HepG2 (cell line): ENCODE results near the gene TOMM6. TPM values are rescaled to one million over a fixed set of nuclear protein-coding genes. Genes with fewer than 3 reads are reported as not detected.

Experiments used
- CERS6 ChIP-seq: sonication (generic); formaldehyde crosslinking; IDR thresholded peaks from 2 replicates; pipeline ENCODE4 v1.5.0; 2020; ENCODE audit warnings: missing genetic modification reagents
- CHCHD3 ChIP-seq: sonication (generic); formaldehyde crosslinking; IDR thresholded peaks from 2 replicates; pipeline ENCODE4 v1.8.0; 2022; ENCODE audit warnings: mild to moderate bottlenecking, missing genetic modification reagents, moderate library complexity
- KLF15 ChIP-seq: sonication (generic); formaldehyde crosslinking; IDR thresholded peaks from 2 replicates; pipeline ENCODE4 v1.8.1; 2023; ENCODE audit warnings: borderline replicate concordance, mild to moderate bottlenecking, inconsistent platforms, missing genetic modification reagents, mixed read lengths
- MED13 ChIP-seq: sonication (generic); formaldehyde crosslinking; IDR thresholded peaks from 2 replicates; pipeline ENCODE4 v1.5.0; 2020; ENCODE audit warnings: missing genetic modification reagents
- MXD1 ChIP-seq: sonication (generic); formaldehyde crosslinking; IDR thresholded peaks from 2 replicates; pipeline ENCODE4 v1.4.0; 2020; ENCODE audit warnings: mild to moderate bottlenecking, missing genetic modification reagents
- NFATC3 ChIP-seq: sonication (generic); formaldehyde crosslinking; IDR thresholded peaks from 2 replicates; pipeline ENCODE4 v1.5.1; 2020; ENCODE audit warnings: mild to moderate bottlenecking, missing genetic modification reagents
- NFE2 ChIP-seq: sonication (generic); formaldehyde crosslinking; IDR thresholded peaks from 2 replicates; pipeline ENCODE4 v1.4.0; 2020; ENCODE audit warnings: missing genetic modification reagents
- RARA ChIP-seq: IDR thresholded peaks from 2 replicates; pipeline ENCODE4 v1.6.1; 2016; ENCODE audit warnings: missing genetic modification reagents, missing compliant biosample characterization
- SMARCC2 ChIP-seq: fragments of 450-650 bp; IDR thresholded peaks from 2 replicates; pipeline ENCODE4 v1.6.1; 2017; ENCODE audit warnings: antibody characterized with exemption, mild to moderate bottlenecking
- STAG1 ChIP-seq: sonication (generic); formaldehyde crosslinking; IDR thresholded peaks from 2 replicates; pipeline ENCODE4 v1.4.0; 2020; ENCODE audit warnings: missing genetic modification reagents
- ZBTB46 ChIP-seq: sonication (generic); formaldehyde crosslinking; IDR thresholded peaks from 2 replicates; pipeline ENCODE4 v1.4.0; 2020; ENCODE audit warnings: mild to moderate bottlenecking, missing genetic modification reagents, borderline replicate concordance
- ZFP1 ChIP-seq: IDR thresholded peaks from 2 replicates; pipeline ENCODE4 v1.6.1; 2016
- ZMYM2 ChIP-seq: sonication (generic); formaldehyde crosslinking; IDR thresholded peaks from 2 replicates; pipeline ENCODE4 v1.8.0; 2022; ENCODE audit warnings: mild to moderate bottlenecking, missing genetic modification reagents
- ZNF18 ChIP-seq: sonication (generic); formaldehyde crosslinking; IDR thresholded peaks from 2 replicates; pipeline ENCODE4 v1.8.0; 2022; ENCODE audit warnings: mild to moderate bottlenecking, missing genetic modification reagents; ENCODE audit not compliant: insufficient replicate concordance
- ZNF577 ChIP-seq: sonication (generic); formaldehyde crosslinking; IDR thresholded peaks from 2 replicates; pipeline ENCODE4 v1.4.0; 2020; ENCODE audit warnings: mild to moderate bottlenecking, low read depth, missing genetic modification reagents, borderline replicate concordance
- ZNF724P ChIP-seq: sonication (generic); formaldehyde crosslinking; IDR thresholded peaks from 2 replicates; pipeline ENCODE4 v1.8.0; 2022; ENCODE audit warnings: missing genetic modification reagents, borderline replicate concordance
- polyA plus RNA-seq, 8 experiments: library from polyadenylated mRNA; depleted of rRNA in 3 of 8; stranded (reverse) in 7 of 8; unstranded in 1 of 8; fragments of >200 nt; fragmentation: Illumina TruSeq in 4 of 8; extraction: Trizol in 4 of 8; gene quantifications; 2 replicates each; pipeline versions ENCODE4 v1.2.1 to v1.2.3, GENCODE V29; 2011 to 2016; ENCODE audit warnings: low read depth in 4 of 8, missing spikeins in 1 of 8, mixed read lengths in 1 of 8; ENCODE audit not compliant: insufficient read depth in 1 of 8
- total RNA-seq, 5 experiments: library from RNA; depleted of rRNA; stranded (reverse); fragments of >200 nt; fragmentation: Illumina TruSeq; extraction: Trizol; gene quantifications; 2 replicates each; pipeline ENCODE4 v1.2.3, GENCODE V29; 2016; ENCODE audit warnings: low read depth in 1 of 5
- TF ChIP-seq, protein P1 (sequence below): sonication (generic); formaldehyde crosslinking; conservative IDR thresholded peaks from 2 replicates; pipeline ENCODE4 v1.8.0; 2022; ENCODE audit warnings: missing genetic modification reagents
- TF ChIP-seq, protein P2 (sequence below): sonication (generic); formaldehyde crosslinking; IDR thresholded peaks from 2 replicates; pipeline ENCODE4 v1.8.1; 2023; ENCODE audit warnings: mild to moderate bottlenecking, missing genetic modification reagents

Gene TOMM6
- total and polyA plus RNA-seq, 2 of the 13 experiments (the other 11 are each of a cell fraction or from before 2014, with no cell fraction given): 320 to 321 TPM

- no peak for TF ChIP-seq CERS6 (CRISPR knock-in tag)
- peak; percentile 77; the same call in 1 of the 2 replicates for TF ChIP-seq NFATC3 (CRISPR knock-in tag)
- TF ChIP-seq CHCHD3 (CRISPR knock-in tag): 0 out of 2 replicates have a peak, but pooled peaks have one; percentile 73
- TF ChIP-seq ZNF724P (CRISPR knock-in tag): 0 out of 2 replicates have a peak, but pooled peaks have one; percentile 65
- TF ChIP-seq ZNF18: no peak
- peak; percentile 85 for TF ChIP-seq ZMYM2 (CRISPR knock-in tag)
- TF ChIP-seq, protein P1, sequence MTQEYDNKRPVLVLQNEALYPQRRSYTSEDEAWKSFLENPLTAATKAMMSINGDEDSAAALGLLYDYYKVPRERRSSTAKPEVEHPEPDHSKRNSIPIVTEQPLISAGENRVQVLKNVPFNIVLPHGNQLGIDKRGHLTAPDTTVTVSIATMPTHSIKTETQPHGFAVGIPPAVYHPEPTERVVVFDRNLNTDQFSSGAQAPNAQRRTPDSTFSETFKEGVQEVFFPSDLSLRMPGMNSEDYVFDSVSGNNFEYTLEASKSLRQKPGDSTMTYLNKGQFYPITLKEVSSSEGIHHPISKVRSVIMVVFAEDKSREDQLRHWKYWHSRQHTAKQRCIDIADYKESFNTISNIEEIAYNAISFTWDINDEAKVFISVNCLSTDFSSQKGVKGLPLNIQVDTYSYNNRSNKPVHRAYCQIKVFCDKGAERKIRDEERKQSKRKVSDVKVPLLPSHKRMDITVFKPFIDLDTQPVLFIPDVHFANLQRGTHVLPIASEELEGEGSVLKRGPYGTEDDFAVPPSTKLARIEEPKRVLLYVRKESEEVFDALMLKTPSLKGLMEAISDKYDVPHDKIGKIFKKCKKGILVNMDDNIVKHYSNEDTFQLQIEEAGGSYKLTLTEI (CRISPR knock-in tag): no peak
- TF ChIP-seq NFE2 (CRISPR knock-in tag): no peak
- no peak for TF ChIP-seq ZNF577 (CRISPR knock-in tag)
- TF ChIP-seq MED13 (CRISPR knock-in tag): peak; percentile 98
- TF ChIP-seq ZFP1 (CRISPR knock-in tag): peak; percentile 84; the same call in 1 of the 2 replicates
- peak; percentile 80 for TF ChIP-seq RARA (CRISPR knock-in tag)
- peak; percentile 29; the same call in 1 of the 2 replicates for TF ChIP-seq MXD1 (CRISPR knock-in tag)
- peak; percentile 33; the same call in 1 of the 2 replicates for TF ChIP-seq STAG1
- TF ChIP-seq, protein P2, sequence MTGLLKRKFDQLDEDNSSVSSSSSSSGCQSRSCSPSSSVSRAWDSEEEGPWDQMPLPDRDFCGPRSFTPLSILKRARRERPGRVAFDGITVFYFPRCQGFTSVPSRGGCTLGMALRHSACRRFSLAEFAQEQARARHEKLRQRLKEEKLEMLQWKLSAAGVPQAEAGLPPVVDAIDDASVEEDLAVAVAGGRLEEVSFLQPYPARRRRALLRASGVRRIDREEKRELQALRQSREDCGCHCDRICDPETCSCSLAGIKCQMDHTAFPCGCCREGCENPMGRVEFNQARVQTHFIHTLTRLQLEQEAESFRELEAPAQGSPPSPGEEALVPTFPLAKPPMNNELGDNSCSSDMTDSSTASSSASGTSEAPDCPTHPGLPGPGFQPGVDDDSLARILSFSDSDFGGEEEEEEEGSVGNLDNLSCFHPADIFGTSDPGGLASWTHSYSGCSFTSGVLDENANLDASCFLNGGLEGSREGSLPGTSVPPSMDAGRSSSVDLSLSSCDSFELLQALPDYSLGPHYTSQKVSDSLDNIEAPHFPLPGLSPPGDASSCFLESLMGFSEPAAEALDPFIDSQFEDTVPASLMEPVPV (CRISPR knock-in tag): peak; percentile 80; the same call in 1 of the 2 replicates
- TF ChIP-seq ZBTB46: no peak
- TF ChIP-seq KLF15 (CRISPR knock-in tag): no peak
- no peak for TF ChIP-seq SMARCC2
These were observed 40.0 kb upstream of the TOMM6 start, which contains the start of gene PGC (continued) for GRCh38 chr6:41747256-41748101.
